Stimulated activated CD4-positive, alpha-beta T cell treated with anti-CD3 and anti-CD28 coated beads, Interleukin-1b, Interleukin-23, amount 100 ng/mL, for 1 hour (primary cell): ENCODE results near the gene ZNF724.
"Not testable (repeated sequence)": the region's sequence is repeated elsewhere in the genome, so short reads cannot be mapped to it uniquely, and the experiment has no call there.

ENCODE experiments used
- DNase-seq, 2 donors: peaks; one replicate each; pipeline ENCODE4 v3.0.0-alpha.2; 2020; ENCODE audit warnings: low read depth in 2 of 2

ZNF724 gene

GRCh38 chr19:23253256-23253655 is 3.1 kb upstream of the ZNF724 start:
- not testable (repeated sequence) for DNase-seq

- DNase-seq, result no peak
Measured at GRCh38 chr19:23241419-23241818, 8.8 kb downstream of the ZNF724 start.

- DNase-seq, result no peak
Measured at GRCh38 chr19:23222998-23223652, 27.1 kb downstream of the ZNF724 start.

GRCh38 chr19:23203841-23204344 is 46.3 kb downstream of the ZNF724 start:
- DNase-seq, result no peak

GRCh38 chr19:23190341-23190740 is 59.9 kb downstream of the ZNF724 start:
- no peak for DNase-seq

GRCh38 chr19:23183251-23183650 is 66.9 kb downstream of the ZNF724 start:
- DNase-seq, result no peak
